Natural killer cell (primary cell): Measurements from ENCODE around the gene HS6ST2. TPM values are rescaled to one million over a fixed set of nuclear protein-coding genes. Genes with fewer than 3 reads are reported as not detected.
A peak's percentile ranks its signal among the peaks of the same experiment; 100 is the strongest.

Experiments
- ATAC-seq, 3 donors: fragments of 150-1000 bp in 2 of 3; fragments of 200-7000 bp in 1 of 3; cut with Tn5 transposase; 1 replicate in 1 of 3; 2 replicates in 2 of 3; pipeline ENCODE4 v1.10.0; 2021; ENCODE audit warnings: mild to moderate bottlenecking in 2 of 3, moderate library complexity in 2 of 3
- DNase-seq, 2 donors: peaks; one replicate each; pipeline versions ENCODE4 v3.0.0 to v3.0.0-alpha.2; 2013 to 2021; ENCODE audit warnings: mixed read lengths in 1 of 2
- H3K27ac ChIP-seq: one replicate; pipeline ENCODE4 v1.5.1; 2013; ENCODE audit warnings: mild to moderate bottlenecking, low read length
- H3K27me3 ChIP-seq: one replicate; pipeline ENCODE4 v1.6.1; 2013; ENCODE audit warnings: low read length; ENCODE audit not compliant: control insufficient read depth, insufficient read depth
- H3K36me3 ChIP-seq: one replicate; pipeline ENCODE4 v1.6.1; 2013; ENCODE audit warnings: low read length; ENCODE audit not compliant: control insufficient read depth, insufficient read depth
- H3K4me1 ChIP-seq: one replicate; pipeline ENCODE4 v1.6.1; 2013; ENCODE audit warnings: low read length; ENCODE audit not compliant: control insufficient read depth, insufficient read depth
- H3K4me3 ChIP-seq: one replicate; pipeline ENCODE4 v1.5.1; 2013; ENCODE audit warnings: low read length
- H3K9me3 ChIP-seq: one replicate; pipeline ENCODE4 v1.6.1; 2013; ENCODE audit warnings: low read length; ENCODE audit not compliant: control insufficient read depth, insufficient read depth
- H3K27ac Mint-ChIP-seq, 2 donors: one replicate each; pipeline ENCODE4 v1.8.0; 2022; ENCODE audit warnings: mild to moderate bottlenecking in 2 of 2, mixed read lengths in 2 of 2, moderate library complexity in 1 of 2
- H3K27me3 Mint-ChIP-seq, 2 donors: one replicate each; pipeline ENCODE4 v1.8.0; 2022; ENCODE audit warnings: low read depth in 2 of 2, mixed read lengths in 2 of 2
- H3K36me3 Mint-ChIP-seq: one replicate; pipeline ENCODE4 v1.8.0; 2022; ENCODE audit warnings: mixed read lengths
- H3K4me1 Mint-ChIP-seq, 2 donors: one replicate each; pipeline ENCODE4 v1.8.0; 2022; ENCODE audit warnings: mixed read lengths in 2 of 2
- H3K4me3 Mint-ChIP-seq: one replicate; pipeline ENCODE4 v1.8.0; 2022; ENCODE audit warnings: mild to moderate bottlenecking, moderate library complexity, mixed read lengths
- H3K9me3 Mint-ChIP-seq, 2 donors: one replicate each; pipeline ENCODE4 v1.8.0; 2022; ENCODE audit warnings: mixed read lengths in 2 of 2
- CTCF ChIP-seq: fragments of 200-600 bp; IDR thresholded peaks from one replicate; pipeline ENCODE4 v1.8.0; 2022; ENCODE audit warnings: antibody characterized with exemption
- WGBS: methylation state at CpG from one replicate; pipeline ENCODE4 v1.1.7; 2013; ENCODE audit warnings: missing lambda C conversion rate; ENCODE audit not compliant: insufficient coverage; 5-methylcytosine and 5-hydroxymethylcytosine counted together
- intact Hi-C: fragments of 100-400 bp; cut with micrococcal nuclease; formaldehyde crosslinking; loops from one replicate; pipeline ENCODE4 v1.14.2; 2022
- total RNA-seq, 4 donors: library from RNA; stranded (reverse); fragments of 120-200 nt in 1 of 4; gene quantifications; one replicate each; pipeline versions ENCODE4 v1.2.3 to v1.2.4, GENCODE V29; 2013 to 2022

HS6ST2 gene
- total RNA-seq, 3 donors from 2014 or later (not counting 1 experiment from before 2014, with no cell fraction given), result not detected

- Histone ChIP-seq H3K9me3 (no peaks in the 10 kb centered on the region), H3K27ac (no peak overlapping the region), H3K4me1 (peaks cover 18% of the 10 kb centered on the region), H3K36me3 (no peaks in the 10 kb centered on the region), H3K27me3 (peaks cover 11% of the 10 kb centered on the region), H3K4me3 (no peak overlapping the region)
- intact Hi-C loops, result no loop called here
- H3K4me1 Mint-ChIP-seq, result peaks cover 0 to 7% of the 10 kb centered on the region in 2 donors
- TF ChIP-seq CTCF, result no peak
- peak overlapping the region in 1 of 2 donors; percentile 13 for H3K27ac Mint-ChIP-seq
- 2% methylated on average over 83 of the region's 83 CpGs for WGBS
- ATAC-seq (peak in 1 of 3 donors; percentile 27), DNase-seq (no peak)
- H3K36me3 Mint-ChIP-seq, result no peaks in the 10 kb centered on the region
- peak overlapping the region; percentile 45 for H3K4me3 Mint-ChIP-seq
- H3K27me3 Mint-ChIP-seq, result peaks cover 20 to 38% of the 10 kb centered on the region in 2 donors
- H3K9me3 Mint-ChIP-seq, result no peaks in the 10 kb centered on the region
These were observed 1.8 kb downstream of the HS6ST2 start for GRCh38 chrX:132956421-132957210.

GRCh38 chrX:132955690-132956089 lies 2.7 kb downstream of the HS6ST2 start:
- no peaks in the 10 kb centered on the region for H3K9me3 Mint-ChIP-seq
- ATAC-seq (no peak), DNase-seq (no peak)
- 52% methylated on average over 11 of the region's 11 CpGs for WGBS
- H3K4me1 Mint-ChIP-seq, result peaks cover 0 to 7% of the 10 kb centered on the region in 2 donors
- TF ChIP-seq CTCF, result no peak
- Histone ChIP-seq H3K27me3 (peaks cover 11% of the 10 kb centered on the region), H3K4me1 (peaks cover 18% of the 10 kb centered on the region), H3K9me3 (no peaks in the 10 kb centered on the region), H3K36me3 (no peaks in the 10 kb centered on the region), H3K27ac (no peak overlapping the region), H3K4me3 (no peak overlapping the region)
- no peak overlapping the region for H3K27ac Mint-ChIP-seq
- H3K36me3 Mint-ChIP-seq, result no peaks in the 10 kb centered on the region
- peak overlapping the region; percentile 56 for H3K4me3 Mint-ChIP-seq
- intact Hi-C loops, result no loop called here
- H3K27me3 Mint-ChIP-seq, result peaks cover 27 to 44% of the 10 kb centered on the region in 2 donors

GRCh38 chrX:132954323-132954722 lies 4.1 kb downstream of the HS6ST2 start:
- DNase-seq, result no peak
- intact Hi-C loops, result no loop called here
- WGBS, result 91% methylated on average over 2 of the region's 3 CpGs

More at GRCh38 chrX:132954323-132954722, 4.1 kb downstream of the HS6ST2 start:
- no peak overlapping the region for H3K27ac Mint-ChIP-seq
- Histone ChIP-seq H3K36me3 (no peaks in the 10 kb centered on the region), H3K4me1 (peaks cover 18% of the 10 kb centered on the region), H3K9me3 (no peaks in the 10 kb centered on the region), H3K27me3 (peaks cover 8% of the 10 kb centered on the region), H3K27ac (no peak overlapping the region), H3K4me3 (no peak overlapping the region)
- H3K4me1 Mint-ChIP-seq, result peaks cover 0 to 7% of the 10 kb centered on the region in 2 donors
- no peaks in the 10 kb centered on the region for H3K9me3 Mint-ChIP-seq
- H3K27me3 Mint-ChIP-seq, result peaks cover 29 to 52% of the 10 kb centered on the region in 2 donors
- H3K4me3 Mint-ChIP-seq, result no peak overlapping the region
- no peak for TF ChIP-seq CTCF
- H3K36me3 Mint-ChIP-seq, result no peaks in the 10 kb centered on the region
- ATAC-seq, result no peak
